ENCODE measurements around the gene ADCY2.

Gene ADCY2

DNA sequence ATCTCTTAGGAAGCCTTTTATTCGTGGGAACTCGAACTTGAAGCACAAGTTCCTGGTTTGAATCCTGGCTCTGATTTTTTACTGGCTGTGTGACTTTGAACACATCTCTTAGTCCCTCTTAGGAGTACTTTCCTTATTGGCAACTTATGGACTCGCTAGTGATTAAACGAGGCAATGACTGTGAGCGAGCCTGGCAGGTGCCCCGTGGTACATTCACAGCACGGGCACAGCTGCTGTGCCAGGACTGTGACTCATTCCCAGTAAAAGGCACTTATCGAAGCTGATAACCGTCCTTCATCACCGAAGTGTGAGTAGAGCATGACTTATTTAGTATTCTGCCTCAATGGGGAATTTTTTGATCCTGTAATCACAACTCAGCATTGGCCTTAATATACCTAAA, 432.3 kb downstream of the ADCY2 start:
- intact Hi-C loops (cut with DNase I): no loop called here
- DNase-seq: no peak

DNA sequence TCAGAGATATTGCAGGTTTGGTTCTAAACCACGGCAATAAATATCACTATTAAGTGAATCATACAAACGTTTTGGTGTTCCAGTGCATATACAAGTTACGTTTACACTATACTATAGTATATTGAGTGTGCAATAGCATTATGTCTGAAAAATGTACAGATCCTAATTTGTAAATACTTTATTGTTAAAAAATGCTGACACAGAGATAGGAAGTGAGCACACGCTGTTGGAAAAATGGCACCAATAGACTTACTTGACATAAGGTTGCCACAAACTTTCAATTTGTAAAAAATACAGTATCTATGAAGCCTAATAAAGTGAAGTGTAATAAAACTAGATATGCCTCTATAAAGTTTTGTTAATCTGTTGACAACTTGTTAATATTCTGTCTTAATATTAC, 439.0 kb downstream of the ADCY2 start:
- intact Hi-C loops (cut with DNase I): no loop called here
- DNase-seq: no peak

DNA sequence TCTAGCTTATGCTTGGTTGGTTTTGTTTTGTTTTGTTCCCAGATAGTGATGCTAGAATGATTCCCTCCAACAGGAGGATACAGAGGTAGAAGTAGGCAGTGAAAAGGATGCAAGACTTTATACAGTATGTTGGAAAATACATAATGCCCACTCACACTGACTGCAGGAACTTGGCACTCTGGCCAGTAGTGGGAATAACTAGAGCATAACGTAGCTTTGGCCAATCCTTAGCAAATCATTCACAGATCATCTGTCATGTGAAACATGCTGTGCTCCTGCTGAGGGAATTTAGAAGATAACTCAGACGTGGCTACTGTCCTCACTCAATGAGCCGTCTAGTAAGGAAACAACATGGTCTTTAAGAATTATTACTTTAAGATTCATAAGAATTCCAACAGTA, 441.5 kb downstream of the ADCY2 start:
- DNase-seq: no peak
- intact Hi-C loops (cut with DNase I): no loop called here

DNA sequence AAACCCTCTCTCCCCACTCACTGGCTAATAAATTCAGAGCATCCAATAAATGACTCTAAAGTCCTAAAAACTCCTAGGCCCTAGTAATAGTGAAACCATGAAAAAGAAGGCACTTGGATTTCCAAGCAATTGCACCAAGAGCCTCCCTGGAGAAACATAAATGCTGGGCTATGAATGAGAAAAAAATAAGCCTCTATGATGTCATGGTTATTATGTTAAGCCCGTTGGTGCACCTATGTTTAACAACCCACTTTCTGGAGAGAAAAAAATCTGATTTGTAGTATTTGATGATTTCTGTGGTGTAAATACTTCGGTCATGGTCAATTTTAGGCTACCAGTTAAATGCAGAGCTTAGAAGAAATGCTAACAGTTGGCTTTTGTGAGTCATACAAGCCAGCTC, 446.6 kb downstream of the ADCY2 start:
- intact Hi-C loops (cut with DNase I): no loop called here
- no peak for DNase-seq

DNA sequence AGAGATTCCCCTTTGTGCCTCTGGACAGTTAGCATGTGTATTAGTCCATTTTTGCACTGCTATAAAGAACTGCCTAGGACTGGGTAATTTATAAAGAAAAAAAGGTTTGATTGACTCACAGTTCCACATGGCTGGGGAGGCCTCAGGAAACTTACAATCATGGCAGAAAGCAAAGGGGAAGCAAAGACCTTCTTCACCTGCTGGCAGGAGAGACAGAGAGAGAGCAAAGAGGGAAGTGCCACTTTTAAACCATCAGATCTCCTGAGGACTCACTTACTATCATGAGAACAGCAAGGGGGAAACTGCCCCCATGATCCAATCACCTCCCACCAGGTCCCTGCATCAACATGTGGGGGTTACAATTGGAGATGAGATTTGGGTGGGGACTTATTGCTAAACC, 449.0 kb downstream of the ADCY2 start:
- no peak for DNase-seq
- intact Hi-C loops (cut with DNase I): no loop called here

DNA sequence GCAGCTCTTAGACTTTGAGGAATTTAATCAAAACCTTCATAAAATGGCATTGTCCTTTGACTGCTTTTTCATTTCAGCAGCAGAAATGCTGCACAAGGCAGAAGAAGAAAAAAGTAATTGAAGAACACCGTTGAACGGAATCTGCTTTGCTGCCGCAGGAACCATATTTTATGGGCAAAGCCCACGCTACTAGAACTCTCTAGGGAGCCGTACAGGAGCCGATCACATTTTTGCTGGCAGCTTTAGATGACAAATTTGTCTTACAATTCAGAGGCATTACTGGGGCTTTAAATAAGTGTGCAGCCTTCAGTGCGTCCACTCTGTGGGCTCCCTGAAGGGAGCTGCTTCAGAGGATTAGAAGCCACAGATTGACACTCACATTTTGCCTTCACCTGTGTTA, 449.6 kb downstream of the ADCY2 start:
- intact Hi-C loops (cut with DNase I): no loop called here
- no peak for DNase-seq

DNA sequence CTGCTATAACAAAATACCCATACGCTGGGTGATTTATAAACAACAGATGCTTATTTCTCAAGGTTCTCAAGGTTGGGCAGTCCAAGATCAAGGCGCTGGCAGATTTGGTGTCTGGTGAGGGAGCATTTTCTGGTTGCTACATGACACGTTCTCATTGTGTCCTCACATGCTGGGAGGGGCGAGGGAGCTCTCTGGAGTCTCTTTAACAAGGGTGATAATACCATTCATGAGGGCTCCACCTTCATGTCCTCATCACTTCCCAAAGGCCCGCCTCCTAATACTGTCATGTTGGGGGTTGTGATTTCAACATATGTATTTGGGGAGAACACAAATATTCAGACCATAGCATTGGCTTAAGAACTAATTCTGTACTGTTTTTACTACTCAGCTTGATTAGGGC, 450.4 kb downstream of the ADCY2 start:
- DNase-seq: no peak
- intact Hi-C loops (cut with DNase I): no loop called here

DNA sequence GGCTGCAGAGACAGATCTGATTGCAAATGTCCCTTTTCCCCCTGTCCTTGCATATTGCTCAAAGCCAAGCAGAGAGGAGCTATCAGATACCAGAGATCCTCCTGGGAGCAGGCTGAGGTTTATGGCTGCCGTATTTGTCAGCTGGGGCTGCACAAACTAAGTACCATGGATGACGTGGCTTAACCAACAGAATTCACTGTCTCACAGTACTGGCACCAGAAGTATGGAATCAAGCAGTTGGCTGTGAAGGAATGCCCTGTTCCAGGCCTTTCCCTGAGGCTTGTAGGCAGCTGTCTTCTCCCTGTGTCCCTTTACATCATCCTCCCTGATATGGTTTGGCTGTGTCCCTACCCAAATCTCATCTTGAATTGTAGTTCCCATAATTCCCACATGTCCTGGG, 452.4 kb downstream of the ADCY2 start:
- intact Hi-C loops (cut with DNase I): no loop called here
- no peak for DNase-seq

DNA sequence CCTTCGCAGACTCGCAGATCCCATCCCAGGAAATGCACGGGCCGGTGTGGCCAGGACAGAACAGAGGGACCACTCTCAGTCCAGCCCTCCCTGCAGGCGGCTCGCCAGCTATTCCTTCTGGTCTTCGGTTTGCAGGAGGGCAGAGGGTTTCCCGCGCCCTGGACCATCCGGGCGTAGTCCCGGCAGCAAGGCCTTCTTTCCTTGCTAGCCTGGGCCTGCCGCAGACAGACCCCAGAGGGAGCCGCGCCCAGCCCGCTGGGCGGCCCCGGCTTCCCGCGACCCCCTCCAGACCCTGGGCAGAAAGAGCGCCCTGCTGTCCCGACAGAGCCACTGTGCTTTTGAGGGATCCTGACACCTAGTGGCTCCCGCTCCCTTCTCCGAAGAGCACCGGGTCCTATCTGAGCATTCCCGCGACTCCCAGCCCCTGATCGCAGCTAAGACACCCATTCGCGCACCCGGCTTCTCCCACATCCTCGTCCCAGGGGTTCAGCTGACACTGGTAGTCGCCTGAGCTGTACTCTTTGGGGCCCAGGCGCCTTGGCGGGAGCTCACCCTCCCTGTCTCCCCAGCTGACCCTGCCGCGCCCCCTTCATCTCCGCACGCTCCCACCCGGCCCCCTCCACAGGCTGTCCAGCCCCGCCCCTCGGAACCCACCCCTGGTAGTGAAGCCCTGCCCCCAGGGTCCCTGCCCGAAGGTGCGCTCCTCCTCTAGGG, 453.9 kb downstream of the ADCY2 start:
- intact Hi-C loops (cut with DNase I): no loop called here

DNA sequence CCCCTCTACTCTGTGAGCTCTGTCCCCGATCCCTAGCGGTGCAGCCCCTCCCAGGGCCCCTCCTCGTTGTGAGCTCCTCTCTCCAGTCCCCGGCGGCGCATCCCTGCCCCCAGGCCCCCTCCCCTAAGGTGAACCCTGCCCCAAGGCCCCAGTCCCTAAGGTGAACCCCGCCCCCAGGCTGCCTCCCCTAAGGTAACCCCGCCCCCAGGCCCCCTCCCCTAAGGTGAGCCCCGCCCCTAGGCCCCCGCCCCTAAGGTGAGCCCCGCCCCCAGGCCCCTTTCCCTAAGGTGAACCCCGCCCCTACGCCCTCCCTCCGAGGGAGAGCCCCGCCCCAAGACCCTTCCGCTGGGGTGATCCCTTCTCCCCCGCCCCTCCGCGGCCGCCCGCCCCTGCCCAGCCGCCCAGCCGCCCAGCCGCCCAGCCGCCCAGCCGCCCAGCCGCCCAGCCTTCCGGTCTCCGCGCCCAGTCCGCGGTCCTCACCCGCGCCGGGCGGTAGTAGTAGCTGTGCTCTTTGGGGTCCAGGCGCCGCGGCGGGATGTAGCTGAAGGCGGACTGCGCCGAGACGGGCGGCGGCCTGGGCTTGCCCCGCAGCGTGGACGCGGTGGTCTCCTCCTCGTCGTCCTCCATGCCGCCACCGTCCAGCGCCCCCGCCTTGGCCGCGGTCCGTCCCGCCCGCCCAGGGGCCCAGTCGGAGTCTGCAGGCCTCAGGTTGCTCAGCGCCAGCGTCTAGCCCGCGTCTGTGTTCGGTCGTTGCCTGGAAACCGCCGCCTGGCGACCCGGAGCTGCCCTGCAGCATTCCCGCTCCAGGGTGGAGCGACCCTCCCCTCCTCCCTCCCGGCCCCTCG, 454.7 kb downstream of the ADCY2 start, which contains the start of gene CFAP90:
CFAP90 (minus strand) TSS at position 739 of the 845 bp plus-strand sequence; CDS start at position 627, 112 bp downstream.
- DNase-seq: peak in 38 of 42 donors; percentile 30 to 79 (median 56)
- intact Hi-C loops (cut with DNase I): no loop called here

More for the DNA sequence above, 453.9 kb downstream of the ADCY2 start:
- peak in 39 of 42 donors; percentile 25 to 72 (median 44) for DNase-seq

DNA sequence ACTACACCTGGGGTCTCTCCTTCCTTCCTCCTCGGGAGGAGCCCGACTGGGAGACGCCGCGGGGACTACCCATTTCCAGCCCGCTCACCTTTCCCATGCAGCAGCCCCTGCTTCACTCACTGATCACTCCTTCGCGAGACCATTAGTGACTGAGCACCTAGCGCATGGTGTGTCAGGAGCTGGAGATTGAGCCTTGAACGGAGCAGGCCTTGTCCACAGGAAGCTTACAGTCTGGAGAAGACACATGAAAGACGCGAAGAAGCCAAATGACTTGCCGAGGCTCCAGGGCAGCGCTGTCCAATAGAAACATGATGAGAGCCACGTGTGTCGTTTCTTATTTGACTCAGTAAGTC, 455.3 kb downstream of the ADCY2 start:
- no peak for DNase-seq
- intact Hi-C loops (cut with DNase I): no loop called here

DNA sequence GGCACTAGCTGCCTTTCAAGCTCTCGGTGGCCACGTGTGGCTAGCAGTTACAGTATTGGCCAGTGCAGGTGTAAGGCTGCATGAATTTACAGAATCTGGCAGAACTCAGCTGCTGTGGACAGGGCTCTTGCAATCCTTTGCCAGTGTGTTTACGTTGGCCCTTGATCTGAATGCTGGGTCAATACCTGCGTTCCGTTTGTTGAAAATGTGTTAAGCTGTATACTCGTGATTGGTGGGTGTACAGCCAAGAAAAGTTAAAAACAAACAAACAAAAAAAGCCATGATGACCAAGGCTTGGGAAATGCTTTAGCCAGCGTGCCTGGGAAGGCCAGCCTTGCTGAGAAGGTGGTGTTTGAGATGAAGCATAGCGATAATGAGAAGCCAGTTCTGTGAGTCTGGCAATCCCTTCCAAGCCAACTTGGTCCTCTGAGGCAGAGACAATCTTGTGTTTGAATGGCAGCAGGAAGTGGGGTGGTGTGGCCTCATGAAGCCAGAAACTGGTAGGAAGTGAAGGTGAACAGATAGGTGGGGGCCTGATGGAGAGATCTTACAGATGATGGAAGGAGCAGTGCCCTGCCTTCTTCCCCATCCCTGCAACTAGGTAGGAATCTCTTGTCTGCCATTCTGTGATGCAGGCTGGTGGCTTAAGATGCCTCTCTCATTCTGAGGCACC, 455.8 kb downstream of the ADCY2 start:
- intact Hi-C loops (cut with DNase I): no loop called here
- no peak for DNase-seq

DNA sequence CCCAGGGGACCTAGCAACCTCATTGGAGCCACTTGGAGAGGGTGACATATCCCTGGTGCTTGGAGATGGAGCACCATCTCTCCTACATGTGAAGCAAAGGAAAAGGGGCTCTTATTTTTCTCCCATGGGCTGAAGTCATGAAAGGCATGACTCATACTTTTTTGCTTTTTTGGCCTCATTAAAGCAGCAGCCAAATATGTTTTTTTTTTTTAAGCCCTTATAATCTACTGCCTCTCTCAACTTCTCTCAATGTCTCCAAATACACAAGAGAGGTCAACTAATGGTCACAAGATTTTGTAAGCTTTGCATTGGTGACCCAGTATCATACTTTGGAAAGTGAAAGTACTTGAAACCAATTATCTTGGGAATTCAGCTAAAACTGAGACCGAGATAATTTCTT, 456.6 kb downstream of the ADCY2 start:
- intact Hi-C loops (cut with DNase I): no loop called here
- DNase-seq: no peak

DNA sequence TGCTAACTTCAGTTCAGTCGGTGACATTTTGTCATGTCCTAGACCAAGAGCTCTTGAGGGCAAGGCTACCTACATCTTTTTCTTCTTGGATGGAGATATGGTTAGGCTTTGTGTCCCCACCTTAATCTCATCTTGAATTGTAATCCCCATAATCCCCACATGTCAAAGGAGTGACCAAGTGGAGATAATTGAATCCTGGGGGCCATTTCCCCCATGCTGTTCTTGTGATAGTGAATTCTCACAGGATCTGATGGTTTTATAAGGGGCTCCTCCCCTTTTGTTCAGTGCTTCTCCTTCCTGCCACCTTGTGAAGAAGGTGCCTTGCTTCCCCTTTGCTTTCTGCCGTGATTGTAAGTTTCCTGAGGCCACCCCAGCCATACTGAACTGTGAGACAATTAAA, 457.1 kb downstream of the ADCY2 start:
- no peak for DNase-seq
- intact Hi-C loops (cut with DNase I): no loop called here

DNA sequence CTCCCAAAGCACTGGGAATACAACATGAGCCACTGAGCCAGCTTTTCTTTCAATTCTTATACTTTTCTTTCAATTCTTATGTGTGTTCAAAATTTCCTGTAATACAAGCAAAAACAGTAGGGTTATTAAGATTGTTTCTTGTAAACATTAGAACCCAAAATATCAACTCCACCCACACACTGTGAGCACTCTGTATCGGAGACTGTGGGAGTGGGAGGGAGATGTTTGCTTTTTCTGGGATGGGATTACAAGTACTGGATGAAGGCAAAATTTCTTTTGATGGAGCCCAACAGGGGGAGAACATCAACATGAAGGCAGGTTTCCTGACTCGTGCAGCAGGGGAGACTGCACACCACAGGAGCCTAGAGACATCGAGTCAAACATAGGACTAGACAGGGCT, 459.7 kb downstream of the ADCY2 start:
- DNase-seq: no peak
- intact Hi-C loops (cut with DNase I): no loop called here

DNA sequence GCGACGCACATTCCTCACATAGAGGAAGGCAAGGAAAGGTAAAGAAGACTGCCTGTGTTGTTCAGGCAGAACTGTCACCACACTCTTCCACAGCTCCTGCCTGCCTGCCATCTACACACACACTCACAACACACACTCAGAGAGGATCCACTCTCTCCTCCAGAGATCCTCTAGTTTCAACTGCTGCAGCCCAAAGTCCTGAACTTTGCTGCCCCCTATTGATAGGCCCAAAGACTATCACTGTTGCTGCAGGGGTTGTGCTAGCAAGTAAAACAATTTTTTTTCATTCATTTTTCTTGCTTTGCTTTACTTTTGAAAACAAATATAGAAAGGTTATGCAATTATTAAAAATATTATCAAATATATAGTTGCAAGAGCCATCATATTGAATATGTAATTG, 460.9 kb downstream of the ADCY2 start:
- intact Hi-C loops (cut with DNase I): no loop called here
- DNase-seq: peak in 39 of 42 donors; percentile 18 to 84 (median 69)

DNA sequence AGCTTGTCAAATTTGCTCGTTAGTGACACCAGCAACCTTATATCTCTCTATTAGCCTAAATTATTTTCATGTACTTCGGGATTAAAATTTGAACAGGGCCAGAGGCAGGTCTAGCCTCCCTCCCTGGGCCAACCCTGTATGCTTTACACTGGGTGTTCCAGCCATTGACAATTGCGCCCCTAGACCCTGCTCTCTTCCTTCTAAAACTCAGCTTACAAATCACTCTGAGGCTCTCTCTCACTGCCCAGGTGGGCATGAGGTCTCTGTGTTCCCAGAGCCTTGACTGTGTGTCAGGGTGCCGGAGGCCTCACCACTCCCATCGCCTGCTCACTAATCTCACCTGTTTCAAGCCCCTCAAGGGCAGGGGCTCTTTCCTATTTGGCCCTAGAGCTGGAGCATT, 461.4 kb downstream of the ADCY2 start:
- no peak for DNase-seq
- intact Hi-C loops (cut with DNase I): no loop called here

DNA sequence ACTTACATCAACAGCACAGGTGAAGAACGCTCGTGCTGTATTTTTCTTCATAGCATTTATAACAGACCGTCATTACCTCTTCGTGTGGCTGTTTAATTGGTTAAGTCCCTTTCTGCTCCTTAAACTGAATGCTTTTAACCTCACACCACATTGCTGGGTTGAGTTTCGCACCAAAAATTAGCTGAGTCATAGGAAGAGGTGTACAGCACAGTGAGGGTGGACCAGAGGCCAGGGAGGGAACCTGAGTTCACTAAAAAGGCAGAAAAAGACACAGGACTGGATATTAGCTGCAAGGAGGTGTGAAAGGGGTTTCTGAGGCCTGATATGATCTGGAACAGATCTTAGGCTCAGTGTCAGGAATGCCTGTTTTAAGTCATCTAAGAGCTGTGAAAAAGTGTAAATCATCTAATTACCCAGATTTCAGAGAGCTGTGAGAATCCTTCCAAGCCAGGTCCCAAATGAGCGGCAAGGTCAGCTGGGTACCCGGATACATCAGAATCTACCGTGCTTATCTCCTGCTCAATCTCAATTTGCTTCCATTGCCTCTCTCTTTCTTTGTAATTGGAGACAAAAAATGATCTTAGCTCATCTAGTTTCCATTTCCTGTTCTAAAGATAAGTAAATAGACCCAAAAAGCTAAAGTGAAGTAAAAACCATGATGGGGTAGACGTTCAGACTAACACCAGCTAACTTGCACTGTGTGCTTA, 462.1 kb downstream of the ADCY2 start:
- DNase-seq: no peak
- intact Hi-C loops (cut with DNase I): no loop called here

DNA sequence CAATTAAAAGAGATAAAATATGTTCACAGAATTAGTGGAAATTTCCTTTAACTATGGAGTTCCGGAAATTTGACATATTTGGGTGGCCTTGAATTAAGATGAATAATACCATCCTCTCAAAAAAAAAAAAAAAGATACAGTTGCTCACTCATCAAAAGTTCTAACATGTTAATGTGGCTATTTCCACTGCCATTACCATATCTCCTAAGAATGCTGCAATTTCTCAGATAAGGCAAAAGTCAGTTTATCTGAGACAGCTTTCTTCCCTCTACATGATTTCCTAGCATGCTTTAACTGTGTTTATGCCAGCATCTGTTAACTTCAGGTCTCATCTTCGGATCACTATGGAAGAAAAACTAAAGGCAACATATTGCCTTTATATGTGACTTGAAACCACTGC, 470.3 kb downstream of the ADCY2 start:
- intact Hi-C loops (cut with DNase I): no loop called here

DNA sequence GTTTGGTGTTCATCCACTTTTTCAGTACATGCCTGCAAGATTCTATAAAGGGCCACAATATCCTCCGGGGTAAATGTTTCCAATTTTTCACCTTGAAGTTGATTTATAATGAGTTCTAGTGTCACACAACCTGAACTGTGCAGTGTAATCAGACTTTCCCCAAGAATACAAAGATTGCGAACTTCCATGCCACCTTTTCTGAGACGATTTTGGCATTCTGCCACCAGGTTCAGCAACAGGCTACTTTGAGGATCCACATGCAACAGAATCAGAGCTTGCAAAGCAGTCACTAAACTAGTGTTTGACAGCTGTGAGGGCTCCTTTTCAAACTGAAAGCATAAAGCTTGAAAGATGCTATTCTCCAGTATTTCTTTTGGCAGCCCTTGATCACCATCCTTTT, 471.3 kb downstream of the ADCY2 start:
- intact Hi-C loops (cut with DNase I): no loop called here
- DNase-seq: no peak

More for the DNA sequence above, 470.3 kb downstream of the ADCY2 start:
- no peak for DNase-seq
